AG04450 (cell line): Measurements from ENCODE around the gene ANO7. TPM values are rescaled to one million over a fixed set of nuclear protein-coding genes. Genes with fewer than 3 reads are reported as not detected.

Source experiments
- CTCF ChIA-PET: fragments of 300-600, 350-600 bp; formaldehyde crosslinking; extraction: SDS; loops from one replicate; lab custom pipeline; 2022; ENCODE audit warnings: antibody characterized with exemption, inconsistent platforms; lab: Charles Lee
- POLR2A ChIA-PET: fragments of 350-600 bp; formaldehyde crosslinking; extraction: SDS; loops from one replicate; lab custom pipeline; 2021; ENCODE audit warnings: antibody characterized with exemption, inconsistent platforms; lab: Yijun Ruan, JAX
- DNase-seq: peaks from one replicate; pipeline ENCODE4 v3.0.0-alpha.2; 2011; ENCODE audit warnings: low read depth, low spot score
- H3K27ac ChIP-seq: one replicate; pipeline ENCODE4 v1.5.1; 2012; ENCODE audit warnings: low read depth, low read length, control low read depth
- H3K27me3 ChIP-seq: one replicate; pipeline ENCODE4 v1.6.0; 2012; ENCODE audit warnings: low read length; ENCODE audit not compliant: control insufficient read depth, insufficient read depth
- H3K4me3 ChIP-seq: 2 replicates; pipeline ENCODE4 v1.5.1; 2011; ENCODE audit warnings: mild to moderate bottlenecking, low read depth, low read length, control low read depth
- H3K9me3 ChIP-seq: 2 replicates; pipeline ENCODE4 v1.5.1; 2012; ENCODE audit warnings: low read length; ENCODE audit not compliant: control insufficient read depth, insufficient read depth
- CTCF ChIP-seq: IDR thresholded peaks from 2 replicates; pipeline ENCODE4 v1.5.1; 2011; ENCODE audit warnings: low read depth, low read length, control low read depth, inconsistent platforms
- polyA minus RNA-seq: library from RNA; depleted of rRNA, polyadenylated mRNA; stranded (reverse); fragments of >200 nt; gene quantifications from 2 replicates; pipeline ENCODE4 v1.2.3, GENCODE V29; 2011; rRNA and poly(A)+ RNA removed
- polyA plus RNA-seq: library from polyadenylated mRNA; depleted of rRNA; stranded (reverse); fragments of >200 nt; gene quantifications from 2 replicates; pipeline ENCODE4 v1.2.3, GENCODE V29; 2011; rRNA removed

The ANO7 gene
- polyA plus RNA-seq (0.21 and 0.40 TPM in 2 replicates), polyA minus RNA-seq (0.26 and 0.28 TPM in 2 replicates)

GRCh38 chr2:241188361-241189092 is at the start of gene ANO7:
Gene ANO7 (plus strand): TSS chr2:241188677. CDS start chr2:241190064, 1,387 bp downstream.
- Histone ChIP-seq H3K27ac (no peak within 1 kb of the TSS), H3K9me3 (no peaks in the 10 kb centered on the region; the same call in 1 of the 2 replicates), H3K27me3 (peaks cover 8% of the 10 kb centered on the region), H3K4me3 (no peak within 1 kb of the TSS)
- ChIA-PET POLR2A (no interaction called here), CTCF (interaction anchor here (0.6 kb wide), 1 partner anchor 884 kb away, joined by 3 read pairs; no protein-coding TSS in a partner anchor)
- TF ChIP-seq CTCF, result no peak
- no peak for DNase-seq

- POLR2A ChIA-PET, result no interaction called here
- TF ChIP-seq CTCF, result no peak
- H3K27me3 ChIP-seq, result no peaks in the 10 kb centered on the region
- no peak overlapping the region for H3K27ac ChIP-seq
- H3K9me3 ChIP-seq, result no peaks in the 10 kb centered on the region
- H3K4me3 ChIP-seq, result no peak overlapping the region
- CTCF ChIA-PET, result no interaction called here
- DNase-seq, result no peak
Measured at GRCh38 chr2:241139531-241140444, 48.7 kb upstream of the ANO7 start.

GRCh38 chr2:241140445-241140840 is 48.0 kb upstream of the ANO7 start:
- no peaks in the 10 kb centered on the region for H3K9me3 ChIP-seq
- H3K27me3 ChIP-seq, result no peaks in the 10 kb centered on the region
- H3K4me3 ChIP-seq, result no peak overlapping the region
- POLR2A ChIA-PET, result no interaction called here
- CTCF ChIA-PET, result no interaction called here
- TF ChIP-seq CTCF, result no peak
- DNase-seq, result no peak
- no peak overlapping the region for H3K27ac ChIP-seq

- ChIA-PET POLR2A (no interaction called here), CTCF (no interaction called here)
- no peak for DNase-seq
- no peak overlapping the region for H3K4me3 ChIP-seq
- TF ChIP-seq CTCF, result no peak
- H3K27me3 ChIP-seq, result no peaks in the 10 kb centered on the region
- H3K9me3 ChIP-seq, result no peaks in the 10 kb centered on the region
- no peak overlapping the region for H3K27ac ChIP-seq
Measured at GRCh38 chr2:241141214-241141770, 47.2 kb upstream of the ANO7 start.
